Right lobe of liver (tissue), 4 donors: ENCODE data around the gene MIEN1.

Experiments used
- CTCF ChIP-seq, 4 donors: fragments of 200-600 bp in 3 of 4; fragments of 450-650 bp in 1 of 4; IDR thresholded peaks; one replicate each; pipeline versions ENCODE4 v1.5.1 to v1.8.0; 2016 to 2022; ENCODE audit warnings: antibody characterized with exemption in 4 of 4, mild to moderate bottlenecking in 2 of 4
- POLR2A ChIP-seq: fragments of 450-650 bp; IDR thresholded peaks from one replicate; pipeline ENCODE4 v1.6.1; 2017; ENCODE audit warnings: antibody characterized with exemption, mild to moderate bottlenecking
- donor health status: DM: no; HTN: no; CAD: no.
- donor health status: DM: no; HTN: no; CAD: no.
- donor health status: DM: no; HTN: yes; CAD: no.

- TF ChIP-seq CTCF (IDR thresholded peaks at IDR 0.05) (peak; percentile 97 to 100 (median 98)), POLR2A (peak; percentile 76)
Measured at GRCh38 chr17:39754161-39754957, 24.0 kb upstream of the MIEN1 start.
